DOHH2 (cell line): ENCODE data around the gene INO80D.

Experiments
- H3F3A ChIP-seq: fragments of 200-600 bp; sonication (generic), shearing (Covaris generic); 2 replicates; pipeline ENCODE4 v1.6.0; 2016; ENCODE audit warnings: antibody characterized with exemption, mild to moderate bottlenecking; ENCODE audit not compliant: control insufficient read depth, insufficient read depth
- H3K27ac ChIP-seq: fragments of 200-600 bp; sonication (generic); 2 replicates; pipeline ENCODE4 v1.5.1; 2014; ENCODE audit warnings: low read depth, mild to moderate bottlenecking, low read length, moderate library complexity
- H3K27me3 ChIP-seq: fragments of 200-600 bp; sonication (generic); 2 replicates; pipeline ENCODE4 v1.6.1; 2014; ENCODE audit warnings: mild to moderate bottlenecking, low read length, mixed read lengths; ENCODE audit not compliant: control insufficient read depth
- H3K36me3 ChIP-seq: fragments of 200-600 bp; sonication (generic); 2 replicates; pipeline ENCODE4 v1.6.1; 2014; ENCODE audit warnings: mild to moderate bottlenecking, low read length, moderate library complexity, mixed read lengths; ENCODE audit not compliant: control insufficient read depth
- H3K4me1 ChIP-seq: fragments of 200-600 bp; sonication (generic); 2 replicates; pipeline ENCODE4 v1.6.1; 2014; ENCODE audit warnings: mild to moderate bottlenecking, low read length, mixed read lengths; ENCODE audit not compliant: control insufficient read depth
- H3K4me2 ChIP-seq: fragments of 200-600 bp; sonication (generic); 2 replicates; pipeline ENCODE4 v1.6.0; 2014; ENCODE audit warnings: mild to moderate bottlenecking, low read length, moderate library complexity
- H3K4me3 ChIP-seq: fragments of 200-600 bp; sonication (generic); 2 replicates; pipeline ENCODE4 v1.5.1; 2014; ENCODE audit warnings: mild to moderate bottlenecking, low read length, mixed read lengths
- H3K79me2 ChIP-seq: fragments of 200-600 bp; sonication (generic); 2 replicates; pipeline ENCODE4 v1.6.1; 2014; ENCODE audit warnings: mild to moderate bottlenecking, low read length, mixed read lengths; ENCODE audit not compliant: control insufficient read depth
- H3K9me2 ChIP-seq: fragments of 200-600 bp; sonication (generic); replicated peaks from 2 replicates; pipeline ENCODE4 v1.6.1; 2014; ENCODE audit warnings: mild to moderate bottlenecking, low read length, mixed read lengths; ENCODE audit not compliant: control insufficient read depth
- H3K9me3 ChIP-seq: fragments of 200-600 bp; sonication (generic); 2 replicates; pipeline ENCODE4 v1.6.1; 2014; ENCODE audit warnings: antibody characterized with exemption, low read length, mixed read lengths; ENCODE audit not compliant: control insufficient read depth, insufficient read depth
- H4K20me1 ChIP-seq: fragments of 200-600 bp; sonication (generic); 2 replicates; pipeline ENCODE4 v1.6.0; 2014; ENCODE audit warnings: low read depth, mild to moderate bottlenecking, antibody characterized with exemption, low read length, moderate library complexity; ENCODE audit not compliant: control insufficient read depth, insufficient read depth
- EZH2phosphoT487 ChIP-seq: fragments of 200-600 bp; sonication (generic); IDR thresholded peaks from 2 replicates; pipeline ENCODE4 v1.6.1; 2017; ENCODE audit warnings: borderline replicate concordance, mild to moderate bottlenecking, antibody characterized with exemption, low read length, moderate library complexity, mixed read lengths
- TF ChIP-seq, protein P1 (sequence below): fragments of 200-600 bp; sonication (generic); IDR thresholded peaks from one replicate; pipeline ENCODE4 v1.5.1; 2014; ENCODE audit warnings: antibody characterized with exemption, mild to moderate bottlenecking, low read depth, low read length; ENCODE audit not compliant: poor library complexity, severe bottlenecking

INO80D gene

DNA sequence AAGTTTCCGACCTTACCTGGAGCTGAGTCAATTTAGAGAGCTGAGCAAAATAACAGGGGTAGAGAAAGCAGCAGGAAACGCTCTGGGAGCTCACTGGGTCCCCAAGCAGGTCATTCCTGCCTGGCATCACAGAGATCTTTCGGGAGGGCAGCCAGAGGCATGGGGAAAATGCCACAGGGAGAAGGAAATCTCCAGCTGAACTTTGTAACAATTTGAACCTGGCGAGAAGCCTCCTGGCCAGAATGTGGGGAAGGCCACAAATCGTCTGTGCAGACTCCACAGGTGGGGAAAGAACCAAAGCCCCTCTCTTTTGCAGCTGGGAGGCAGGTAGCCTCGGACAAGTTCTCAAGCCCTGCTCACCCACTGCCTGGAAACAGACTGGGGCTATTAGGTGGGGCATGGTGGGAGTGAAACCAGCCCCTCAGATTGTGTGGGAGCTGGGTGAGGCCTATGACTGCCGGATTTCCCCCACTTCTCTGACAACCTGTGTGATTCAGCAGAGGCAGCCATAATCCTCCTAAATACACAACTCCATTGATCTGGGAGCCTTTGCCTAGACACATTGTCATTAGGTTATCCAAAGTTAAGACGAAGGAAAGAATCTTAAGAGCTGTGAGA, 53.9 kb downstream of the INO80D start:
- no peak overlapping the region for H3K27ac ChIP-seq

DNA sequence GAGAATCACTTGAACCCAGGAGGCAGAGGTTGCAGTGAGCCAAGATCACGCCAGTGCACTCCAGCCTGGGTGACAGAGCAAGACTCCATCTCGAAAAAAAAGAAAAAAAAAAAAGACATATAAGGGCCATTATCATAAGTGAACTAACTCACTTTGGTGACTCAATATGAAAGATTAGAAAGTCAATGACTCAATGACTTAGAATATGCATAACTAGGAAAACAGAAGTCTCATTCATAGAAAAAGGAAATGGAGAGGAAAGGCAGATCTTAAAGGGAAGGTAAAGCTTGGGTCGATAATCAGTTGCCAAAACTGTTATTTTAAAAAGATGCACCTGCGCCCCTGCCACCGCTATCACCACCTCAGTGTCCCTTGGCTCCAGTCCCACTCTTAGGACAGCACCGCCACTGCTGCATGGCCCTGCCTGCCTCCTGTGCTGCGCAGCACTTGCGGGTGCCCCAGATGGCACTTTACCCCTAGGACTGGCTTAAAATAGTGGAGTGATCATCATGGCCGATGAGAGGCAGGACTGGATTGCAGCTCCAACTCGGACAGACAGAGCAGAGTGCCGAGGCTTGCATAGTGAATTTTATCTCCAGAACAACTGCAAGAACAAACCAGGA, 54.7 kb downstream of the INO80D start:
- no peaks in the 10 kb centered on the region for H4K20me1 ChIP-seq
- H3K4me3 ChIP-seq = no peak overlapping the region
- no peaks in the 10 kb centered on the region for H3K27me3 ChIP-seq
- H3K36me3 ChIP-seq = peaks cover 12% of the 10 kb centered on the region
- no peaks in the 10 kb centered on the region for H3K9me2 ChIP-seq
- H3K4me1 ChIP-seq = no peaks in the 10 kb centered on the region
- H3F3A ChIP-seq = no peaks in the 10 kb centered on the region
- no peak overlapping the region for H3K27ac ChIP-seq
- H3K4me2 ChIP-seq = no peak overlapping the region
- H3K9me3 ChIP-seq = no peaks in the 10 kb centered on the region
- H3K79me2 ChIP-seq = peaks cover 20% of the 10 kb centered on the region
- no peak for TF ChIP-seq EZH2phosphoT487
- TF ChIP-seq, protein P1, sequence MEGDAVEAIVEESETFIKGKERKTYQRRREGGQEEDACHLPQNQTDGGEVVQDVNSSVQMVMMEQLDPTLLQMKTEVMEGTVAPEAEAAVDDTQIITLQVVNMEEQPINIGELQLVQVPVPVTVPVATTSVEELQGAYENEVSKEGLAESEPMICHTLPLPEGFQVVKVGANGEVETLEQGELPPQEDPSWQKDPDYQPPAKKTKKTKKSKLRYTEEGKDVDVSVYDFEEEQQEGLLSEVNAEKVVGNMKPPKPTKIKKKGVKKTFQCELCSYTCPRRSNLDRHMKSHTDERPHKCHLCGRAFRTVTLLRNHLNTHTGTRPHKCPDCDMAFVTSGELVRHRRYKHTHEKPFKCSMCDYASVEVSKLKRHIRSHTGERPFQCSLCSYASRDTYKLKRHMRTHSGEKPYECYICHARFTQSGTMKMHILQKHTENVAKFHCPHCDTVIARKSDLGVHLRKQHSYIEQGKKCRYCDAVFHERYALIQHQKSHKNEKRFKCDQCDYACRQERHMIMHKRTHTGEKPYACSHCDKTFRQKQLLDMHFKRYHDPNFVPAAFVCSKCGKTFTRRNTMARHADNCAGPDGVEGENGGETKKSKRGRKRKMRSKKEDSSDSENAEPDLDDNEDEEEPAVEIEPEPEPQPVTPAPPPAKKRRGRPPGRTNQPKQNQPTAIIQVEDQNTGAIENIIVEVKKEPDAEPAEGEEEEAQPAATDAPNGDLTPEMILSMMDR = no peak

More for the DNA sequence above, 53.9 kb downstream of the INO80D start:
- H3K4me3 ChIP-seq = no peak overlapping the region
- no peaks in the 10 kb centered on the region for H3K9me3 ChIP-seq
- no peaks in the 10 kb centered on the region for H3K9me2 ChIP-seq
- TF ChIP-seq, protein P1 = no peak
- TF ChIP-seq EZH2phosphoT487 = no peak
- H3K4me2 ChIP-seq = no peak overlapping the region
- no peaks in the 10 kb centered on the region for H4K20me1 ChIP-seq
- peaks cover 15% of the 10 kb centered on the region for H3K36me3 ChIP-seq
- no peaks in the 10 kb centered on the region for H3K27me3 ChIP-seq
- no peaks in the 10 kb centered on the region for H3K4me1 ChIP-seq
- H3F3A ChIP-seq = no peaks in the 10 kb centered on the region
- H3K79me2 ChIP-seq = peaks cover 20% of the 10 kb centered on the region

DNA sequence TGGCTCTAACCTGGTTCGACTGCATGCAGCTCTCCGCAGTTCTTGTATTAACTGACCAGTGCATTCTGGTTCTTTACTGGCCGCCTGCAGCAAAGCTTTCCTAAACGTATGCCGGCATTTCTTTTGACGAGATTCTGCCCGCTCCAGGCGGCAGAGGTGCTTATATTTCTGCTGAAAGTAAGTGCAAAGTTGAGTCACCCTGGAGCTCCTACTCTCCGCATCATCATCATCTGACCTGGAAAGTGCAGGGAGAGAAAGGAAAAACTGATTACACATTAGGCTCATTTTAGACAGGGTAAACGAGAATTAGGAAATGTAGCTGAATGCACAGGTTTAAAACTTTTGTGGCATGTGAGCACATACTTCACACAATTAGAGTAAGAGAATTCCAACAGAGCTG, 57.9 kb downstream of the INO80D start:
- Histone ChIP-seq H3K9me2 (no peaks in the 10 kb centered on the region), H4K20me1 (no peaks in the 10 kb centered on the region), H3K36me3 (peaks cover 12% of the 10 kb centered on the region), H3K27ac (no peak overlapping the region), H3F3A (no peaks in the 10 kb centered on the region), H3K4me3 (no peak overlapping the region), H3K27me3 (no peaks in the 10 kb centered on the region), H3K4me1 (no peaks in the 10 kb centered on the region), H3K4me2 (no peak overlapping the region), H3K79me2 (peaks cover 2% of the 10 kb centered on the region), H3K9me3 (no peaks in the 10 kb centered on the region)
- TF ChIP-seq, protein P1 = no peak
